Brain microvascular endothelial cell (primary cell): ENCODE data around the gene GNRH2.
A peak's percentile ranks its signal among the peaks of the same experiment; 100 is the strongest.
"Not testable (repeated sequence)": the region's sequence is repeated elsewhere in the genome, so short reads cannot be mapped to it uniquely, and the experiment has no call there.

Source experiments
- DNase-seq: peaks from one replicate; pipeline ENCODE4 v3.0.0-alpha.2; 2020
- H3K27ac ChIP-seq: fragments of 250-450 bp; sonication (Bioruptor Pico); 2 replicates; pipeline ENCODE4 v1.5.1; 2020; ENCODE audit warnings: mild to moderate bottlenecking, moderate library complexity
- H3K27me3 ChIP-seq: fragments of 250-450 bp; sonication (Bioruptor Pico); replicated peaks from 2 replicates; pipeline ENCODE4 v1.5.1; 2020; ENCODE audit warnings: mild to moderate bottlenecking
- H3K36me3 ChIP-seq: fragments of 250-450 bp; sonication (Bioruptor Pico); replicated peaks from 2 replicates; pipeline ENCODE4 v1.5.1; 2020; ENCODE audit warnings: mild to moderate bottlenecking
- H3K4me3 ChIP-seq: 2 replicates; pipeline ENCODE4 v1.5.1; 2011; ENCODE audit warnings: low read depth, mild to moderate bottlenecking, control low read depth, low read length, moderate library complexity
- in situ Hi-C: cut with HindIII; loops from 2 replicates; pipeline ENCODE4 v1.10.0; 2017; ENCODE audit warnings: low sequenced_read_pairs, low pct_ligation_motif_present
- TF ChIP-seq, protein P1 (sequence below): IDR thresholded peaks from 2 replicates; pipeline ENCODE4 v1.5.1; 2011; ENCODE audit warnings: low read depth, mild to moderate bottlenecking, moderate library complexity, low read length, control low read depth, inconsistent platforms; ENCODE audit errors: missing control alignments

Gene GNRH2

DNA sequence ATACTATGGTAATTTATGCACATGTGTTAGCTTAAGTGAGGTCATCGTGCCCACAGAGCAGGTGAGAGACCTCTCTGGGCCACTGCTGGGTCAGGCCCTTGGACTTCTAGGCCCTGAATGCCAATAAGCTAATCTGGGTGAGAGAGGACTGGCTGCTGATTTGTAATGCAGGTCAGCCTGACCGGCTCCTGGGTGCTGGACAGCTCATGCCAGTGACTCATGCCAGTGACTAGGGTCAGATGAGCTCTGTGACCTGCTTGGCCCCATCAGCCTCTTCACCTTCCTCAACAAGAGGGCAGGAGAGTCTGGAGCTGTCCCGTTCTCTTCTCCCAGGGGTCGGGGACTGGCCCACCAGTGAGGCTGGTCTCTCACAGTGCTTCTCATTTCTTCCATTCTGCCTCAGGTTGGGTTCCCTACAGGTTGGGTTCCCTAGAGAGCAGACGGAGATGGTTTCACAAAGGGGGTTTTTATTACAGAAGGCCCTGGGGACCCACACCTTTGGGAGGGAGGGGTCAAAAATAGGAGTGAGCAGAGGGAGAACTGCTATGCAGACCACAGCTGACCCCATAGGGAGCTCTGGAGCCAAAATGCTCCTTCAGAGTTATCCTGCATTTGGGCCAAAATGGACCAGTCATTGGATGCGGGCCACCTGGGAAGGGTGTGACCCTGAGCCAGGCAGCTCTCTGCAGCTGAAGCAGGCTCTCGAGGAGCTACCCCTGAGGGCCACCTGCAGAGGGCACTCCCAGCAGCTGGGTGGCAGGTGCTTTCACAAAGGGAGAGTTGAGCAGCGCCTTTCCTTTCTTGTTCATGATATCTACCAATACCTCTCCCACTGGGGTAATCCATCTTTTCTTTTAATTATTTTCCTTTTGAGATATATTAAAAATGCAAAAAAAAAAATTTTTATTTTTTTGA, 25.8 kb downstream of the GNRH2 start:
- peak; percentile 11 for DNase-seq
- in situ Hi-C loops, result no loop called here
- no peak overlapping the region for H3K27ac ChIP-seq

DNA sequence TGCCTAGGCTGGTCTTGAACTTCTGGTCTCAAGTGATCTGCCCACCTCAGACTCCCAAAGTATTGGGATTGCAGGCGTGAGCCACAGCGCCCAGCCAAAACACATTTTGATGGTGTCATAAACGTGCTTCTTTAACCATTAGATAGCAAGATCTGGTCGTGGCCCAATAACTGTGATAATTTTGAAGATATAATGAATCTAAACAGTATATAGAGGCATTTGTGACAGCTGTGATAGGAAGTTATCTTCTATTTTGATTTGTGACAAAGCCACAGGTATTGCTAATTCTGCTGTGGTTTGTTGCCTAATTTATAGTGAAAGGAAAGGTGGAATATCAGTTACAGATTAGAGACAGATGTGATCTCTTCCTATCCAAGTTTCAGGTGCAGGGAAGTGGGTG, 27.3 kb downstream of the GNRH2 start:
- in situ Hi-C loops, result no loop called here
- Histone ChIP-seq H3K27ac (no peak overlapping the region), H3K27me3 (peaks cover 7% of the 10 kb centered on the region), H3K36me3 (no peaks in the 10 kb centered on the region), H3K4me3 (no peak overlapping the region)
- TF ChIP-seq, protein P1, sequence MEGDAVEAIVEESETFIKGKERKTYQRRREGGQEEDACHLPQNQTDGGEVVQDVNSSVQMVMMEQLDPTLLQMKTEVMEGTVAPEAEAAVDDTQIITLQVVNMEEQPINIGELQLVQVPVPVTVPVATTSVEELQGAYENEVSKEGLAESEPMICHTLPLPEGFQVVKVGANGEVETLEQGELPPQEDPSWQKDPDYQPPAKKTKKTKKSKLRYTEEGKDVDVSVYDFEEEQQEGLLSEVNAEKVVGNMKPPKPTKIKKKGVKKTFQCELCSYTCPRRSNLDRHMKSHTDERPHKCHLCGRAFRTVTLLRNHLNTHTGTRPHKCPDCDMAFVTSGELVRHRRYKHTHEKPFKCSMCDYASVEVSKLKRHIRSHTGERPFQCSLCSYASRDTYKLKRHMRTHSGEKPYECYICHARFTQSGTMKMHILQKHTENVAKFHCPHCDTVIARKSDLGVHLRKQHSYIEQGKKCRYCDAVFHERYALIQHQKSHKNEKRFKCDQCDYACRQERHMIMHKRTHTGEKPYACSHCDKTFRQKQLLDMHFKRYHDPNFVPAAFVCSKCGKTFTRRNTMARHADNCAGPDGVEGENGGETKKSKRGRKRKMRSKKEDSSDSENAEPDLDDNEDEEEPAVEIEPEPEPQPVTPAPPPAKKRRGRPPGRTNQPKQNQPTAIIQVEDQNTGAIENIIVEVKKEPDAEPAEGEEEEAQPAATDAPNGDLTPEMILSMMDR, result no peak
- no peak for DNase-seq

More for the DNA sequence above, 25.8 kb downstream of the GNRH2 start:
- H3K4me3 ChIP-seq, result no peak overlapping the region
- TF ChIP-seq, protein P1, result peak; percentile 6
- no peaks in the 10 kb centered on the region for H3K36me3 ChIP-seq
- H3K27me3 ChIP-seq, result peaks cover 7% of the 10 kb centered on the region

DNA sequence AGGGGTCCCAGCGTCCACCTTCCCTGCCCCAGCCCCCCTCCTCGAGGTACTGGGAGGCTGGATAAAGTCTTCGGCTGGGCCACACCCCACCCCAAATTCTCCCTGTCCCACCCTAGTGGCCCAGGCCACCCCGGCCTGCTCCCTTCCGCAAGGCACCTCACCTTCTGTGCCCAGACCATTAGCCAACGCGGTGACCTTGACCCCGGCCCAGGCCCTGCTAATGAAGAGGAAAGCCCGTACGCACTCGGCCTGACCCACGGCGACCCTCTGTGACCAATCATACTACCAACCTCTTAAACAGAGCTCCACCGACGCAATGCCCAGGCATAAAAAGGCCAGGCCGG, 27.8 kb downstream of the GNRH2 start:
- H3K4me3 ChIP-seq, result peak overlapping the region; percentile 37
- no peak overlapping the region for H3K27ac ChIP-seq
- in situ Hi-C loops, result no loop called here
- H3K27me3 ChIP-seq, result peaks cover 7% of the 10 kb centered on the region
- no peaks in the 10 kb centered on the region for H3K36me3 ChIP-seq
- DNase-seq, result no peak
- TF ChIP-seq, protein P1, result no peak

DNA sequence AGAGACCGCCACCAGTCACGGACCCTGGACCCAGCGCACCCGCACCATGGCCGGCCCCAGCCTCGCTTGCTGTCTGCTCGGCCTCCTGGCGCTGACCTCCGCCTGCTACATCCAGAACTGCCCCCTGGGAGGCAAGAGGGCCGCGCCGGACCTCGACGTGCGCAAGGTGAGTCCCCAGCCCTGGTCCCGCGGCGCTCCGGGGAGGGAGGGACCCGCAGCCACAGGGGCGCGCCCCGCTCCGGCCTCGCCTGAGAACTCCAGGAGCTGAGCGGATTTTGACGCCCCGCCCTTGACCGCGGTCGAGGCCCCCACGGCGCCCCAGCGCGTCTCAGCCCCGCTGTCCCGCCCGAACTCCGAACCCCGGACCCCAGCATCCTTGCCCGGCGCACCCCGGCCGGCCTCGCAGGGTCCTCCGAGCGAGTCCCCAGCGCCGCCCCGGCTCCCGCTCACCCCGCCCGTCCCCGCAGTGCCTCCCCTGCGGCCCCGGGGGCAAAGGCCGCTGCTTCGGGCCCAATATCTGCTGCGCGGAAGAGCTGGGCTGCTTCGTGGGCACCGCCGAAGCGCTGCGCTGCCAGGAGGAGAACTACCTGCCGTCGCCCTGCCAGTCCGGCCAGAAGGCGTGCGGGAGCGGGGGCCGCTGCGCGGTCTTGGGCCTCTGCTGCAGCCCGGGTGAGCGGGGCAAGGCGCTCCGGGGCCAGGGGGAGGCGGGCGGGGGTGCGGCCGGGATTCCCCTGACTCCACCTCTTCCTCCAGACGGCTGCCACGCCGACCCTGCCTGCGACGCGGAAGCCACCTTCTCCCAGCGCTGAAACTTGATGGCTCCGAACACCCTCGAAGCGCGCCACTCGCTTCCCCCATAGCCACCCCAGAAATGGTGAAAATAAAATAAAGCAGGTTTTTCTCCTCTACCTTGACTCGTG, 28.4 kb downstream of the GNRH2 start, which contains the start of gene OXT:
Gene OXT, plus strand, starts transcription at position 11 of the 920 bp plus-strand sequence. Its CDS starts 36 bp downstream, at position 47.
- no peaks in the 10 kb centered on the region for H3K36me3 ChIP-seq
- H3K27ac ChIP-seq, result no peak within 1 kb of the TSS
- peaks cover 7% of the 10 kb centered on the region for H3K27me3 ChIP-seq
- peak within 1 kb of the TSS; percentile 37 for H3K4me3 ChIP-seq
- DNase-seq, result no peak
- TF ChIP-seq, protein P1, result no peak
- in situ Hi-C loops, result no loop called here

DNA sequence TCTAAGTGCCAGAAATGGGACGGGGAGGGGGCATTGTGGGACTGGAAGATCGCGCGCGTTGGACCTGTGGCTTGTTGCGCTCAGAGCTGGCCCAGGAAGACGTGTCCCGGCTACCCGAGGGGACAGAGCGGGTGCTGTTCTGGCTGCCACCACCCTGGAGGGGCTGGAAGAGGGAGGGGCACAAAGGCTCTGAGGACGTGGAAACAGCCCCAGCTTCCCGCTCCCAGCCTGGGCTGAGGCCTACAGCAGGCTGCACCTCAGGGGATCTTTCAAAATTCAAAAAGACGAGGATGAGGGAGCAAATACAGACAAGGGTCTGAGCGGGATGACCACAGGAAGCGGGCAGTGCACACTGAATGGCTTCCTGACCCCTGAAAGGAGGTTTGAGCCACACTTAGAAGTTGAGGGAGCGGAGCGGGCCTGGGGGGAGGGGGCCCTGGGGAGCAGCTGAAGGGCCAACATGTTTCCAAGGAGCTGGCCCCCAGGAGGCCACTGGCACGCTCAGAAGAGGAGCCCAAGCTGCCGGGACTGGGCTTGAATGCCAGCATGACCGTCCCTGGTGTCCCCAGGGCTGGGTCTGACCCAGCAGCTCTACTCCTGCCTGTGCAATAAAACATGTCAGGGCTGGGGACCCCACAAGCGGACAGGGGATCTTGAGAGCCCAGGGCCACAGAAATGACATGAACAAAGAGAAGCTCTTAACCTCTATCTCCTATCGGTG, 29.3 kb downstream of the GNRH2 start:
- in situ Hi-C loops, result no loop called here
- TF ChIP-seq, protein P1, result no peak
- H3K27ac ChIP-seq, result no peak overlapping the region
- no peak for DNase-seq
- no peaks in the 10 kb centered on the region for H3K36me3 ChIP-seq
- H3K27me3 ChIP-seq, result peaks cover 7% of the 10 kb centered on the region
- no peak overlapping the region for H3K4me3 ChIP-seq

DNA sequence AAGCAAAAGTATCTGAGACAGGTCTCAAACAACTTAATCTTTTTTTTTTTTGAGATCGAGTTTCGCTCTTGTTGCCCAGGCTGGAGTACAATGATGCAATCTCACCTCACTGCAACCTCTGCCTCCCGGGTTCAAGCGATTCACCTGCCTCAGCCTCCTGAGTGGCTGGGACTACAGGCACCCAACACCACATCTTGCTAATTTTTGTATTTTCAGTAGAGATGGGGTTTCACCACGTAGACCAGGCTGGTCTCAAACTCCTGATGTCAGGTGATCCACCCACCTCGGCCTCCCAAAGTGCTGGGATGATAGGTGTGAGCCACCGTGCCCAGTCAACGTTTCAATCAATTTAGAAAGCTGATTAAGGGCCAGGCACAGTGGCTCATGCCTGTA, 29.8 kb downstream of the GNRH2 start:
- H3K27me3 ChIP-seq, H3K27ac ChIP-seq, H3K4me3 ChIP-seq, in situ Hi-C loops, H3K36me3 ChIP-seq, DNase-seq: not testable (repeated sequence)
